GM21737 (cell line): ENCODE data around the gene RNF224.
A peak's percentile ranks its signal among the peaks of the same experiment; 100 is the strongest.

Experiments
- ATAC-seq: cut with Tn5 transposase; IDR thresholded peaks from one replicate; pipeline ENCODE4 v1.9.1; 2021; ENCODE audit warnings: mild to moderate bottlenecking, moderate library complexity; ENCODE audit not compliant: unreplicated experiment

Gene RNF224

GRCh38 chr9:137227054-137227852 lies at the start of gene RNF224:
RNF224 (plus strand) TSS chr9:137227502; CDS start chr9:137228336, 834 bp downstream.
- ATAC-seq, result no peak

- no peak for ATAC-seq
Measured at GRCh38 chr9:137178201-137178938, 48.9 kb upstream of the RNF224 start.

- no peak for ATAC-seq
Measured at GRCh38 chr9:137178939-137179630, 48.2 kb upstream of the RNF224 start.

- no peak for ATAC-seq
Measured at GRCh38 chr9:137179761-137180160, 47.5 kb upstream of the RNF224 start.

- no peak for ATAC-seq
Measured at GRCh38 chr9:137180491-137180890, 46.8 kb upstream of the RNF224 start.

GRCh38 chr9:137181680-137182079 lies 45.6 kb upstream of the RNF224 start:
- no peak for ATAC-seq

- ATAC-seq, result no peak
Measured at GRCh38 chr9:137182836-137183235, 44.5 kb upstream of the RNF224 start.

- ATAC-seq, result no peak
Measured at GRCh38 chr9:137183980-137184595, 43.2 kb upstream of the RNF224 start.

- ATAC-seq, result no peak
Measured at GRCh38 chr9:137184881-137185660, 42.2 kb upstream of the RNF224 start.

GRCh38 chr9:137185921-137186320 lies 41.4 kb upstream of the RNF224 start:
- ATAC-seq, result no peak

- ATAC-seq, result no peak
Measured at GRCh38 chr9:137186385-137186784, 40.9 kb upstream of the RNF224 start.

GRCh38 chr9:137187386-137187785 lies 39.9 kb upstream of the RNF224 start:
- ATAC-seq, result no peak

GRCh38 chr9:137188086-137188489 lies 39.2 kb upstream of the RNF224 start:
- ATAC-seq, result no peak

GRCh38 chr9:137188490-137189296 lies 38.6 kb upstream of the RNF224 start, which contains the start of the genes ANAPC2 and SSNA1:
ANAPC2 (minus strand) TSS chr9:137188560; CDS start chr9:137188532, 28 bp downstream.
SSNA1 (plus strand) TSS chr9:137188676; CDS start chr9:137188727, 51 bp downstream.
- ATAC-seq, result peak; percentile 66

- no peak for ATAC-seq
Measured at GRCh38 chr9:137189297-137190295, 37.7 kb upstream of the RNF224 start.

GRCh38 chr9:137190315-137190856 lies 36.9 kb upstream of the RNF224 start:
- ATAC-seq, result no peak

GRCh38 chr9:137191245-137191644 lies 36.1 kb upstream of the RNF224 start:
- no peak for ATAC-seq
